ENCODE data around the gene DEPDC4.

Gene DEPDC4

DNA sequence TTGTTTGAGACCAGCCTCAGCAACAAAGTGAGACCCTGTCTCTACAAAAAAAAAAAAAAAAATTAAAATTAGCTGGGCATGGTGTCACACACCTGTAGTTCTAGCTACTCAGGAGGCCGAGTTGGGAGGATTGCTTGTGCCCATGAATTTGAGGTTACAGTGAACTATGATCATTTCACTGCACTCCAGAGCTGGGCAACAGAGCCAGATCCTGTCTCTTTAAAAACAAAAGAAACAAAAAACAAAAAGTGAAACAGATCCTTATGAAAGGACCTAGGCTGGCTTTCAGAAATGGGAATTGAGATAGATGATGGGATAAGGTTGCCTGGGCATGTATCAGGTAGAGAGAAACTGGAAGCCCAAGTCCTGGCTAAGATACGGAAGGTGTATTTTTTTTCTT, 52.4 kb downstream of the DEPDC4 start:
- DNase-seq (ENCODE audit: low read depth) = no peak
- TF ChIP-seq, protein P1, sequence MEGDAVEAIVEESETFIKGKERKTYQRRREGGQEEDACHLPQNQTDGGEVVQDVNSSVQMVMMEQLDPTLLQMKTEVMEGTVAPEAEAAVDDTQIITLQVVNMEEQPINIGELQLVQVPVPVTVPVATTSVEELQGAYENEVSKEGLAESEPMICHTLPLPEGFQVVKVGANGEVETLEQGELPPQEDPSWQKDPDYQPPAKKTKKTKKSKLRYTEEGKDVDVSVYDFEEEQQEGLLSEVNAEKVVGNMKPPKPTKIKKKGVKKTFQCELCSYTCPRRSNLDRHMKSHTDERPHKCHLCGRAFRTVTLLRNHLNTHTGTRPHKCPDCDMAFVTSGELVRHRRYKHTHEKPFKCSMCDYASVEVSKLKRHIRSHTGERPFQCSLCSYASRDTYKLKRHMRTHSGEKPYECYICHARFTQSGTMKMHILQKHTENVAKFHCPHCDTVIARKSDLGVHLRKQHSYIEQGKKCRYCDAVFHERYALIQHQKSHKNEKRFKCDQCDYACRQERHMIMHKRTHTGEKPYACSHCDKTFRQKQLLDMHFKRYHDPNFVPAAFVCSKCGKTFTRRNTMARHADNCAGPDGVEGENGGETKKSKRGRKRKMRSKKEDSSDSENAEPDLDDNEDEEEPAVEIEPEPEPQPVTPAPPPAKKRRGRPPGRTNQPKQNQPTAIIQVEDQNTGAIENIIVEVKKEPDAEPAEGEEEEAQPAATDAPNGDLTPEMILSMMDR (conservative IDR thresholded peaks at IDR 0.05; ENCODE audit: low read depth, low read length) = no peak
- no peak overlapping the region for H3K4me3 ChIP-seq (ENCODE audit: low read depth, low read length)

DNA sequence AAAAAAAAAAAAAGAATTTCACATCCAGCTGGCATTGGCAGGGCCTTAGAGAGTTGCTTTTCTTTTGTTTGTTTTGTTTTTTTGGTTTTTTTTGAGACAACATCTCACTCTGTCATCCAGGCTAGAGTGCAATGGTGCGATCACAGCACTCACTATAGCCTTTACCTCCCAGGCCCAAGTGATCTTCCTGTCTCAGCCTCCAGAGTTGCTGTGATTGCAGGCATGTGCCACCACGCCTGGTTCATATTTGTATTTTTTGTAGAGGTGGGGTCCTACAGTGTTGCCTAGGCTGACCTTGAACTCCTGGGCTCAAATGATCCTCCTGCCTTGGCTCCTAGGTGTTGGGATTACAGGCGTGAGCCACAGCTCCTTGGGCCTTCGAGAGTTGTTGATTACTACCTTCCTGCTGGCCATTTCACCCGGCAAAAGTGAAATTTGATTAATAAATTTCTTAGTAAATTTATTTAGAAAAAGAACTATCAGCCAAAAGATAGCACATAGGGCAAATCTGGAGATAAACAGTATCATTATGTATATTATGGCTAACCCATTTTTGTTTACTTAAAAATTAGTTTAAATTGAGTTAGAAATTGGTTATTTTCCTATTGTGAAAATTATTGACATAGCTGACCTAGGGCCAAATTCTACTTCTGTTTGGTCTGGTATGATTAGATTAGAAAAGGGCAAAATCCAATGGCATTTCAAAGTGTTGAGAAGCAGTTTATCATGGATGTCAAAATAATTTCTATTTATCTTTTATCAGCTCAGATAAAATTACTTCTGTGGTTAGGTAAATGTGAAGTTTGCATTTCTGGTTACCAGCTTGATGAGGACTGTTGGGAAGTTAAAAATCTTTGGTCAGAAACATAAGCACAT, 53.6 kb downstream of the DEPDC4 start:
- no peak for DNase-seq (ENCODE audit: low read depth)
- H3K4me3 ChIP-seq (ENCODE audit: low read depth, low read length) = no peak overlapping the region
- TF ChIP-seq, protein P1 (conservative IDR thresholded peaks at IDR 0.05; ENCODE audit: low read depth, low read length) = no peak

DNA sequence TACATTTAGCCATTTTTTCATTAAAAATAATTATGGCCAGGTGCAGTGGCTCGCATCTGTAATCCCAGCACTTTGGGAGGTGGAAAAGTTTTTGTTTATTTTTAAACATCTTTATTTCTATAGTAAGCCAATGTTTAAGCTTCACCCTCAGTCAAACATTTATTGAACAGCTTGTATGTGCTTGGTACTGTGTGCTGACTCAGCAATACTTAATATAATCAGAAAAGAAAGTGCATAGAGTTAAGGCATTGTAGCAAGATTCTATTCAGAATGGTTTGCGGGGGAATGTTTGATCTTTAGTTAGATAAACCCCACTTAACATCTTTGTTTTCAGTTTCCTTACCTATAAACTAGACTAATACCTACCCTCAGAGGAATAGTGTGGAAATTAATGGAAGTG, 55.2 kb downstream of the DEPDC4 start:
- no peak overlapping the region for H3K4me3 ChIP-seq (ENCODE audit: low read depth, low read length)
- TF ChIP-seq, protein P1 (conservative IDR thresholded peaks at IDR 0.05; ENCODE audit: low read depth, low read length) = no peak
- no peak for DNase-seq (ENCODE audit: low read depth)

DNA sequence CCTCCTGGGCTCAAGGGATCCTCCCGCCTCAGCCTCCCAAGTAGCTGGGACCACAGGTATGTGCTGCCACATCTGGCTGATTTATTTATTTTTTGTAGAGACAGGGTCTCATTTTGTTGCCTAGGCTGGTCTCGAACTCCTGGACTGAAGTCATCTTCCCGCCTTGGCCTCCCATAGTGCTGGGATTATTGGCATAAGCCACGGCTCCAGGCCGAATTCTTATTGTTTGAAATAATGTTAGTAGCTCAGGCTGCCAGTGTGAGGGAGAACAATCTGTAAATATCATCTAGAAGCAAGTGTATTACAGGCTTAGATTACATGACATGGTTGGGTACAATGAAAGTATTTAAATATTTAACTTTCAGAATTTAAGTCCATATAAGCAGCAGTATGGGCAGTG, 58.0 kb downstream of the DEPDC4 start:
- no peak for DNase-seq (ENCODE audit: low read depth)
- TF ChIP-seq, protein P1 (conservative IDR thresholded peaks at IDR 0.05; ENCODE audit: low read depth, low read length) = no peak
- no peak overlapping the region for H3K4me3 ChIP-seq (ENCODE audit: low read depth, low read length)

DNA sequence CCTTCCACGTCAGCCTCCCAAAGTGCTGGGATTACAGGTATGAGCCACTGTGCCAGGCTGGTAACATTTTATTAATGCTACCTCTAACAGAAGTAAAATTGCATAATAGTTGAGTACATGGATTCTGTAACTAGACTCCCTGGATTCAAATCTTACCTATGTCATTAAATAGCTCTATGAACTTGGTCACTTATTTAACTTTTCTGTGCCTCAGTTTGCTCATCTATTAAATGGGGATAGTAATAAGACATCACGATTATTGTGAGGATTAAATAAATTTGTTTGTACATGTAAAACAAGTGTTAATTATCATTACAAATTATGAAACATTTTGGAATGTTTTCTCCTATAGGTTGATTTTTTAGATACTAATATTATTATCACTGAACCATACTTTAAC, 59.6 kb downstream of the DEPDC4 start:
- TF ChIP-seq, protein P1 (conservative IDR thresholded peaks at IDR 0.05; ENCODE audit: low read depth, low read length) = no peak
- no peak for DNase-seq (ENCODE audit: low read depth)
- H3K4me3 ChIP-seq (ENCODE audit: low read depth, low read length) = no peak overlapping the region

DNA sequence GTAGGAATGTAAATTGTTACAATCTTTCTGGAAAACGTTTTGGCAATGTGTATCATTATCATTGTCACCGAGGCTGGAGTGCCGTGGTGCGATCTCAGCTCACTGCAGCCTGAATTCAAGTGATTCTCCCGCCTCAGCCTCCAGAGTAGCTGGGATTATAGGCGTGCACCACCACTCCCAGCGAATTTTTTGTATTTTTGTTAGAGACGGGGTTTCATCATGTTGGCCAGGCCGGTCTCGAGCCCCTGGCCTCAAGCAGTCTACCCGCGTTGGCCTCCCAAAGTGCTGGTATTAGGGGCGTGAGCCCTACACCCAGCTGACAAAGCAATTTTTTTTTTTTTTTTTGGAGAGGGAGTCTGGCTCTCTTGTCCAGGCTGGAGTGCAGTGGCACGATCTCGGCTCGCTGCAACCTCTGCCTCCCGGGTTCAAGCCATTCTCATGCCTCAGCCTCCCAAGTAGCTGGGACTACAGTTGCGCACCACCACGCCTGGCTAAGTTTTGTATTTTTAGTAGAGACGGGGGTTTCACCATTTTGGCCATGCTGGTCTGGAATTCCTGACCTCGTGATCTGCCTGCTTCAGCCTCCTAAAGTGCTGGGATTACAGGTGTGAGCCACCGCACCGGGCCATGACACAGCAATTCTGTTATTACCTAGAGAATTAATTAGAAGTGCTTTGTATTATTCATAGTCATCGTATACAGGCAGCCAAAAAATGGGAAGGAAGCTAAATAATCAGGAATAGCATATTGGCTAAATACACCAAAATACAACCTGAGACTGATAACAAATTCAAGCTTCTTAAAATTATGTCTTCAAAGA, 65.1 kb downstream of the DEPDC4 start:
- DNase-seq (ENCODE audit: low read depth) = no peak
- TF ChIP-seq, protein P1 (conservative IDR thresholded peaks at IDR 0.05; ENCODE audit: low read depth, low read length) = no peak
- H3K4me3 ChIP-seq (ENCODE audit: low read depth, low read length) = peak overlapping the region; percentile 65
